CD4-positive, alpha-beta memory T cell (primary cell): ENCODE results near the gene PRSS57. TPM values are rescaled to one million over a fixed set of nuclear protein-coding genes. Genes with fewer than 3 reads are reported as not detected.
"Not testable (repeated sequence)": the region's sequence is repeated elsewhere in the genome, so short reads cannot be mapped to it uniquely, and the experiment has no call there.

Experiments
- CTCF ChIA-PET: fragments of 350-600 bp; sonication (Branson Sonifier 250); formaldehyde crosslinking; loops from one replicate; lab custom pipeline; 2021; ENCODE audit warnings: inconsistent platforms; ENCODE audit not compliant: partially characterized antibody; lab: Charles Lee
- POLR2A ChIA-PET: fragments of 350-600 bp; sonication (Branson Sonifier 250); formaldehyde crosslinking; loops from one replicate; lab custom pipeline; 2021; ENCODE audit not compliant: partially characterized antibody; lab: Charles Lee
- DNase-seq, 5 donors: peaks; one replicate each; pipeline versions ENCODE4 v3.0.0 to v3.0.0-alpha.2; 2020 to 2022; ENCODE audit warnings: mixed read lengths in 1 of 5
- H3K27ac ChIP-seq: one replicate; pipeline ENCODE4 v1.7.0; 2013; ENCODE audit warnings: low read depth, low read length
- H3K27me3 ChIP-seq: 2 replicates; pipeline ENCODE4 v1.7.0; 2013; ENCODE audit warnings: mild to moderate bottlenecking, low read length, moderate library complexity; ENCODE audit not compliant: insufficient read depth
- H3K36me3 ChIP-seq: 2 replicates; pipeline ENCODE4 v1.7.0; 2013; ENCODE audit warnings: mild to moderate bottlenecking, low read length, moderate library complexity; ENCODE audit not compliant: insufficient read depth
- H3K4me1 ChIP-seq: 2 replicates; pipeline ENCODE4 v1.7.0; 2013; ENCODE audit warnings: mild to moderate bottlenecking, low read length, moderate library complexity; ENCODE audit not compliant: insufficient read depth
- H3K4me3 ChIP-seq, 2 donors: one replicate each; pipeline ENCODE4 v1.7.0; 2013; ENCODE audit warnings: low read length in 2 of 2, mild to moderate bottlenecking in 1 of 2
- H3K9me3 ChIP-seq, 2 donors: one replicate each; pipeline ENCODE4 v1.7.0; 2013; ENCODE audit warnings: low read length in 2 of 2, control low read depth in 1 of 2; ENCODE audit not compliant: control insufficient read depth in 1 of 2
- H3K27ac Mint-ChIP-seq, 7 donors: one replicate each; pipeline ENCODE4 v1.8.0; 2020 to 2021; ENCODE audit warnings: mixed read lengths in 7 of 7, mild to moderate bottlenecking in 6 of 7, inconsistent platforms in 3 of 7, moderate library complexity in 3 of 7
- H3K27me3 Mint-ChIP-seq, 2 donors: one replicate each; pipeline ENCODE4 v1.8.0; 2020 to 2021; ENCODE audit warnings: mixed read lengths in 2 of 2
- H3K36me3 Mint-ChIP-seq, 2 donors: one replicate each; pipeline ENCODE4 v1.8.0; 2020 to 2021; ENCODE audit warnings: mixed read lengths in 2 of 2, inconsistent platforms in 1 of 2, mild to moderate bottlenecking in 1 of 2
- H3K4me1 Mint-ChIP-seq, 4 donors: one replicate each; pipeline ENCODE4 v1.8.0; 2020 to 2021; ENCODE audit warnings: mixed read lengths in 4 of 4, mild to moderate bottlenecking in 1 of 4
- H3K4me3 Mint-ChIP-seq, 8 donors: one replicate each; pipeline ENCODE4 v1.8.0; 2020 to 2021; ENCODE audit warnings: mixed read lengths in 8 of 8, mild to moderate bottlenecking in 7 of 8, moderate library complexity in 6 of 8, inconsistent platforms in 3 of 8
- H3K9me3 Mint-ChIP-seq, 8 donors: one replicate each; pipeline ENCODE4 v1.8.0; 2020 to 2021; ENCODE audit warnings: mixed read lengths in 8 of 8, mild to moderate bottlenecking in 5 of 8, inconsistent platforms in 3 of 8, moderate library complexity in 1 of 8
- intact Hi-C: fragments of 100-400 bp; cut with micrococcal nuclease; formaldehyde crosslinking; loops from one replicate; pipeline ENCODE4 v1.15.1; 2023
- polyA plus RNA-seq, 2 donors: library from polyadenylated mRNA; unstranded; fragments of 300-500 nt; fragmentation: Illumina TruSeq; gene quantifications; one replicate each; pipeline ENCODE4 v1.2.3, GENCODE V29; 2021
- total RNA-seq, 2 experiments: library from RNA; stranded (reverse); gene quantifications; one replicate each; pipeline ENCODE4 v1.2.3, GENCODE V29; 2021

The PRSS57 gene
- total and polyA plus RNA-seq, 4 experiments from 2014 or later, result not detected

GRCh38 chr19:703651-704446, 8.6 kb upstream of the PRSS57 start:
- H3K9me3 Mint-ChIP-seq, result peaks cover 0 to 8% (median 0%) of the 10 kb centered on the region in 8 donors
- Histone ChIP-seq H3K4me3 (no peak overlapping the region), H3K27ac (no peak overlapping the region), H3K36me3 (no peaks in the 10 kb centered on the region), H3K4me1 (peaks cover 7% of the 10 kb centered on the region), H3K27me3 (no peaks in the 10 kb centered on the region), H3K9me3 (no peaks in the 10 kb centered on the region)
- peaks cover 10 to 17% of the 10 kb centered on the region in 2 donors for H3K27me3 Mint-ChIP-seq
- no peaks in the 10 kb centered on the region for H3K36me3 Mint-ChIP-seq
- DNase-seq, result peak; percentile 44 to 69 (median 48)
- POLR2A ChIA-PET, result interaction anchor here (1.1 kb wide), 1 partner anchor 24 kb away, joined by 6 read pairs; no protein-coding TSS in a partner anchor
- intact Hi-C loops, result loop anchor here (2.0 kb wide), 1 partner anchor 23 kb away; no protein-coding TSS in a partner anchor
- peaks cover 4 to 14% (median 8%) of the 10 kb centered on the region in 4 donors for H3K4me1 Mint-ChIP-seq
- CTCF ChIA-PET, result no interaction called here
- peak overlapping the region in 1 of 7 donors; percentile 48 for H3K27ac Mint-ChIP-seq
- peak overlapping the region in 4 of 8 donors; percentile 23 to 64 (median 45) for H3K4me3 Mint-ChIP-seq

GRCh38 chr19:703329-703650, 8.0 kb upstream of the PRSS57 start:
- no peak for DNase-seq
- peaks cover 7% of the 10 kb centered on the region for H3K4me1 ChIP-seq
- intact Hi-C loops, result loop anchor here (2.0 kb wide), 1 partner anchor 22 kb away; no protein-coding TSS in a partner anchor
- H3K36me3 ChIP-seq, result no peaks in the 10 kb centered on the region
- H3K27ac Mint-ChIP-seq, result peak overlapping the region in 3 of 7 donors; percentile 48 to 78 (median 69)
- ChIA-PET CTCF (no interaction called here), POLR2A (interaction anchor here (1.1 kb wide), 1 partner anchor 23 kb away, joined by 6 read pairs; no protein-coding TSS in a partner anchor)
- no peaks in the 10 kb centered on the region for H3K27me3 ChIP-seq
- H3K9me3 Mint-ChIP-seq, result peaks cover 0 to 9% (median 0%) of the 10 kb centered on the region in 8 donors
- no peak overlapping the region for H3K4me3 ChIP-seq
- H3K9me3 ChIP-seq, result no peaks in the 10 kb centered on the region
- no peak overlapping the region for H3K27ac ChIP-seq
- H3K27me3 Mint-ChIP-seq, result peaks cover 10 to 17% of the 10 kb centered on the region in 2 donors
- H3K4me1 Mint-ChIP-seq, result peaks cover 4 to 14% (median 8%) of the 10 kb centered on the region in 4 donors
- peak overlapping the region in 4 of 8 donors; percentile 23 to 59 (median 50) for H3K4me3 Mint-ChIP-seq
- no peaks in the 10 kb centered on the region for H3K36me3 Mint-ChIP-seq

- peaks cover 4 to 14% (median 8%) of the 10 kb centered on the region in 4 donors for H3K4me1 Mint-ChIP-seq
- H3K36me3 ChIP-seq, H3K9me3 ChIP-seq, H3K36me3 Mint-ChIP-seq, H3K4me1 ChIP-seq, CTCF ChIA-PET, DNase-seq, POLR2A ChIA-PET, H3K4me3 ChIP-seq, H3K27me3 ChIP-seq, H3K9me3 Mint-ChIP-seq, H3K27ac ChIP-seq: not testable (repeated sequence)
- H3K4me3 Mint-ChIP-seq, result peak overlapping the region in 3 of 8 donors; percentile 15 to 59 (median 54)
- intact Hi-C loops, result loop anchor here (2.0 kb wide), 1 partner anchor 22 kb away; no protein-coding TSS in a partner anchor
- H3K27me3 Mint-ChIP-seq, result peaks cover 12 to 16% of the 10 kb centered on the region in 2 donors
- peak overlapping the region in 2 of 7 donors; percentile 69 to 76 for H3K27ac Mint-ChIP-seq
Measured at GRCh38 chr19:702847-703246, 7.6 kb upstream of the PRSS57 start.

DNA sequence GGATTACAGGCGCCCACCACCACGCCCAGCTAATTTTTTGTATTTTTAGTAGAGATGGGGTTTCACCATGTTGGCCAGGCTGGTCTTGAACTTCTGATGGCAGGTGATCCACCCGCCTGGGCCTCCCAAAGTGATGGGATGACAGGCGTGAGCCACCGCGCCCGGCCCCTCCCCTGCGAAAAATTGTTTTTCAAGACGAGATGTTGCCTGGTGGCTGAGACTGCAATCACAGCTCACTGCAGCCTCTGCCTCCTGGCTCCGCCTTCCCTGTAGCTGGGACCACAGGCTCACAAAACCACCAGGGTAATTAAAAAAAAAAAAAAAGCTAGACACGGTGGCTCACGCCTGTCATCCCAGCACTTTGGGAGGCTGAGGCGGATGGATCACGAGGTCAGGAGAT, 4.6 kb upstream of the PRSS57 start:
- H3K36me3 Mint-ChIP-seq, H3K36me3 ChIP-seq, H3K27ac Mint-ChIP-seq, intact Hi-C loops, H3K4me3 Mint-ChIP-seq, DNase-seq, H3K27ac ChIP-seq, H3K27me3 ChIP-seq, H3K9me3 ChIP-seq, POLR2A ChIA-PET, H3K9me3 Mint-ChIP-seq, H3K4me3 ChIP-seq: not testable (repeated sequence)
- Mint-ChIP-seq H3K4me1 (peaks cover 4 to 14% (median 8%) of the 10 kb centered on the region in 4 donors), H3K27me3 (peaks cover 4 to 15% of the 10 kb centered on the region in 2 donors)
- H3K4me1 ChIP-seq, result peaks cover 12% of the 10 kb centered on the region
- CTCF ChIA-PET, result interaction anchor here (0.8 kb wide), 1 partner anchor 9 kb away, joined by 3 read pairs; no protein-coding TSS in a partner anchor

- CTCF ChIA-PET, H3K27me3 ChIP-seq: not testable (repeated sequence)
- H3K4me1 Mint-ChIP-seq, result peaks cover 4 to 12% (median 6%) of the 10 kb centered on the region in 4 donors
Measured at GRCh38 chr19:698529-698928, 3.3 kb upstream of the PRSS57 start.

DNA sequence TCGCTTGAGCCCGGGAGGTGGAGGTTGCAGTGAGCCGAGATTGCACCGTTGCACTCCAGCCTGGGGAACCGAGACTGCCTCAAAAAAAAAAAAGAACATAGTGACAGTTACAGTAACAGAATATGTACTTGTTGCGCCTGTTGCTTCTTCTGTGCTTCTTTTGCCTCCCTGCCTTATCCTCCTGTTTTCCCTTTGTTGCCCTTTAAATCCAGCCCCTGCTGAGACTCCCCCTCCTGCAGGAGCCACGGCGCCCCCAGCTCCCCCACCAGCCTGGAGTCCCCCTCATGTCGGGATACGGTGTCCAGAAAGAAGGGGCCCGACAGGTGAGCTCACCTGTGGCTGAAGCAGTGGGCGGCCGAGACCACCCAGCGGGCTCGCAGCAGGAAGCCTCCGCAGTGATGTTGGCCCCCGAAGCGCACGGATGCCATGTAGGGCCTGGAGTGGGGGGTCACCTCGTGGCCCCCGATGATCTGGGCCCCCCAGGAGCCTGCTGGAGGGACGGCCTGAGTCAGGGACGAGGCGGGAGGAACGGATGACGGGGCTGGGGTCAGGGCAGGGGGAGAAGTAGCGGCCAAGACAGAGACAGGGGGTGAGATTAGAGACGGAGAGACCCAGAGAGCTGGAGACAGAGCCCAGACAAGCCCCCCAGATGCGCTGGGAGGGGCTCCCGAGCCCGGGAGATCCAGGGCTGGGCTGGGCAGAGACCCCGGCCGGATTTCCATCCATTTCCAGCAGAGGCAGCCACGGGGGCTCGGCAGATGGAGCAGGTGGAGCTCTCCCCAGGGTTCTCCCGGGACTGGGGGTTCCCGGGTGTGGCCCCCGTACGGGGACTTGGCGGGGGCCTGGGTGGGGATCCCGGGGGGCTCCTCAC, 536 bp downstream of the PRSS57 start:
- Mint-ChIP-seq H3K4me3 (peak overlapping the region in 2 of 8 donors; percentile 6 to 41), H3K27me3 (peaks cover 5 to 8% of the 10 kb centered on the region in 2 donors), H3K27ac (no peak overlapping the region), H3K9me3 (peaks cover 0 to 1% (median 0%) of the 10 kb centered on the region in 8 donors), H3K4me1 (no peaks in the 10 kb centered on the region), H3K36me3 (no peaks in the 10 kb centered on the region)
- no peak for DNase-seq
- H3K36me3 ChIP-seq, result no peaks in the 10 kb centered on the region
- H3K27me3 ChIP-seq, result no peaks in the 10 kb centered on the region
- H3K9me3 ChIP-seq, result no peaks in the 10 kb centered on the region
- intact Hi-C loops, result no loop called here
- ChIA-PET POLR2A (no interaction called here), CTCF (no interaction called here)
- H3K27ac ChIP-seq, result no peak overlapping the region
- peaks cover 5% of the 10 kb centered on the region for H3K4me1 ChIP-seq
- H3K4me3 ChIP-seq, result no peak overlapping the region

More at GRCh38 chr19:698529-698928, 3.3 kb upstream of the PRSS57 start:
- H3K36me3 ChIP-seq, H3K9me3 ChIP-seq, H3K9me3 Mint-ChIP-seq, H3K4me1 ChIP-seq, H3K27ac Mint-ChIP-seq, intact Hi-C loops, DNase-seq, H3K4me3 ChIP-seq, POLR2A ChIA-PET, H3K4me3 Mint-ChIP-seq, H3K36me3 Mint-ChIP-seq, H3K27ac ChIP-seq: not testable (repeated sequence)
- peaks cover 6 to 16% of the 10 kb centered on the region in 2 donors for H3K27me3 Mint-ChIP-seq
